ENCODE measurements around the gene ZNF569. TPM values are rescaled to one million over a fixed set of nuclear protein-coding genes. Genes with fewer than 3 reads are reported as not detected.
"Not testable (repeated sequence)": the region's sequence is repeated elsewhere in the genome, so short reads cannot be mapped to it uniquely, and the experiment has no call there.

ZNF569 gene
- total RNA-seq, 3 donors from 2014 or later (not counting 1 experiment from before 2014, with no cell fraction given) = 6.3 to 9.5 (median 8.0) TPM

GRCh38 chr19:37413313-37414084 is 53.7 kb downstream of the ZNF569 start:
- H3K27me3 ChIP-seq (ENCODE audit: control insufficient read depth, insufficient read depth, low read length) = no peaks in the 10 kb centered on the region
- H3K27ac ChIP-seq (ENCODE audit: low read length) = no peak overlapping the region
- H3K27me3 Mint-ChIP-seq (ENCODE audit: low read depth in 2 of 2) = no peaks in the 10 kb centered on the region
- intact Hi-C loops (cut with micrococcal nuclease) = no loop called here
- 93% methylated on average over 1 of the region's 1 CpG for WGBS (ENCODE audit: insufficient coverage)
- ATAC-seq (no peak), DNase-seq (no peak)
- H3K4me1 Mint-ChIP-seq = no peaks in the 10 kb centered on the region
- H3K9me3 Mint-ChIP-seq = peaks cover 13 to 34% of the 10 kb centered on the region in 2 donors
- no peak for TF ChIP-seq CTCF (IDR thresholded peaks at IDR 0.05)
- H3K27ac Mint-ChIP-seq = no peak overlapping the region
- H3K36me3 Mint-ChIP-seq = peaks cover 76% of the 10 kb centered on the region
- no peak overlapping the region for H3K4me3 ChIP-seq (ENCODE audit: low read length)
- peaks cover 8% of the 10 kb centered on the region for H3K36me3 ChIP-seq (ENCODE audit: control insufficient read depth, insufficient read depth, low read length)
- peaks cover 42% of the 10 kb centered on the region for H3K9me3 ChIP-seq (ENCODE audit: control insufficient read depth, insufficient read depth, low read length)
- H3K4me1 ChIP-seq (ENCODE audit: control insufficient read depth, insufficient read depth, low read length) = no peaks in the 10 kb centered on the region
- H3K4me3 Mint-ChIP-seq = no peak overlapping the region

- Histone ChIP-seq H3K36me3 (ENCODE audit: control insufficient read depth, insufficient read depth, low read length) (peaks cover 8% of the 10 kb centered on the region), H3K4me3 (ENCODE audit: low read length) (no peak overlapping the region), H3K9me3 (ENCODE audit: control insufficient read depth, insufficient read depth, low read length) (peaks cover 46% of the 10 kb centered on the region), H3K27ac (ENCODE audit: low read length) (no peak overlapping the region), H3K4me1 (ENCODE audit: control insufficient read depth, insufficient read depth, low read length) (no peaks in the 10 kb centered on the region), H3K27me3 (ENCODE audit: control insufficient read depth, insufficient read depth, low read length) (no peaks in the 10 kb centered on the region)
- no peak for DNase-seq
- no peak for TF ChIP-seq CTCF (IDR thresholded peaks at IDR 0.05)
- no peaks in the 10 kb centered on the region for H3K4me1 Mint-ChIP-seq
- intact Hi-C loops (cut with micrococcal nuclease) = no loop called here
- no peak for ATAC-seq
- no CpG with 5 or more reads among the region's 2 CpGs for WGBS (ENCODE audit: insufficient coverage)
- no peak overlapping the region for H3K27ac Mint-ChIP-seq
- H3K27me3 Mint-ChIP-seq (ENCODE audit: low read depth in 2 of 2) = no peaks in the 10 kb centered on the region
- peaks cover 10 to 34% of the 10 kb centered on the region in 2 donors for H3K9me3 Mint-ChIP-seq
- peaks cover 73% of the 10 kb centered on the region for H3K36me3 Mint-ChIP-seq
- no peak overlapping the region for H3K4me3 Mint-ChIP-seq
Observed at GRCh38 chr19:37412700-37413099, 54.5 kb downstream of the ZNF569 start.

- DNase-seq; H3K4me3 ChIP-seq (ENCODE audit: low read length); H3K27ac ChIP-seq (ENCODE audit: low read length); ATAC-seq; H3K4me1 ChIP-seq (ENCODE audit: control insufficient read depth, insufficient read depth, low read length); H3K36me3 ChIP-seq (ENCODE audit: control insufficient read depth, insufficient read depth, low read length); H3K4me3 Mint-ChIP-seq; H3K27me3 Mint-ChIP-seq (ENCODE audit: low read depth in 2 of 2); intact Hi-C loops (cut with micrococcal nuclease); H3K27ac Mint-ChIP-seq; H3K4me1 Mint-ChIP-seq; H3K27me3 ChIP-seq (ENCODE audit: control insufficient read depth, insufficient read depth, low read length): not testable (repeated sequence)
- WGBS (ENCODE audit: insufficient coverage) = 93% methylated on average over 5 of the region's 6 CpGs
- Mint-ChIP-seq H3K36me3 (peaks cover 43% of the 10 kb centered on the region), H3K9me3 (peaks cover 13 to 30% of the 10 kb centered on the region in 2 donors)
- H3K9me3 ChIP-seq (ENCODE audit: control insufficient read depth, insufficient read depth, low read length) = peaks cover 53% of the 10 kb centered on the region
Observed at GRCh38 chr19:37406140-37406846, 61.0 kb downstream of the ZNF569 start.

GRCh38 chr19:37403403-37403802 is 63.8 kb downstream of the ZNF569 start:
- Histone ChIP-seq H3K4me3 (ENCODE audit: low read length) (no peak overlapping the region), H3K27me3 (ENCODE audit: control insufficient read depth, insufficient read depth, low read length) (no peaks in the 10 kb centered on the region), H3K4me1 (ENCODE audit: control insufficient read depth, insufficient read depth, low read length) (no peaks in the 10 kb centered on the region), H3K36me3 (ENCODE audit: control insufficient read depth, insufficient read depth, low read length) (no peaks in the 10 kb centered on the region), H3K9me3 (ENCODE audit: control insufficient read depth, insufficient read depth, low read length) (peaks cover 55% of the 10 kb centered on the region), H3K27ac (ENCODE audit: low read length) (no peak overlapping the region)
- no peak for TF ChIP-seq CTCF (IDR thresholded peaks at IDR 0.05)
- ATAC-seq (no peak), DNase-seq (no peak)
- intact Hi-C loops (cut with micrococcal nuclease) = no loop called here
- Mint-ChIP-seq H3K4me1 (no peaks in the 10 kb centered on the region), H3K27me3 (ENCODE audit: low read depth in 2 of 2) (no peaks in the 10 kb centered on the region), H3K36me3 (peaks cover 50% of the 10 kb centered on the region), H3K4me3 (no peak overlapping the region), H3K9me3 (peaks cover 18 to 33% of the 10 kb centered on the region in 2 donors), H3K27ac (no peak overlapping the region)
- WGBS (ENCODE audit: insufficient coverage) = 63% methylated on average over 34 of the region's 34 CpGs
